ENCODE measurements around the gene CCDC170. TPM values are rescaled to one million over a fixed set of nuclear protein-coding genes. Genes with fewer than 3 reads are reported as not detected.

CCDC170 gene
- total and polyA plus RNA-seq, 9 of the 15 experiments (the other 6 are each of a cell fraction or from before 2014, with no cell fraction given), result 0.01 to 0.18 (median 0.05) TPM; not detected in 6

DNA sequence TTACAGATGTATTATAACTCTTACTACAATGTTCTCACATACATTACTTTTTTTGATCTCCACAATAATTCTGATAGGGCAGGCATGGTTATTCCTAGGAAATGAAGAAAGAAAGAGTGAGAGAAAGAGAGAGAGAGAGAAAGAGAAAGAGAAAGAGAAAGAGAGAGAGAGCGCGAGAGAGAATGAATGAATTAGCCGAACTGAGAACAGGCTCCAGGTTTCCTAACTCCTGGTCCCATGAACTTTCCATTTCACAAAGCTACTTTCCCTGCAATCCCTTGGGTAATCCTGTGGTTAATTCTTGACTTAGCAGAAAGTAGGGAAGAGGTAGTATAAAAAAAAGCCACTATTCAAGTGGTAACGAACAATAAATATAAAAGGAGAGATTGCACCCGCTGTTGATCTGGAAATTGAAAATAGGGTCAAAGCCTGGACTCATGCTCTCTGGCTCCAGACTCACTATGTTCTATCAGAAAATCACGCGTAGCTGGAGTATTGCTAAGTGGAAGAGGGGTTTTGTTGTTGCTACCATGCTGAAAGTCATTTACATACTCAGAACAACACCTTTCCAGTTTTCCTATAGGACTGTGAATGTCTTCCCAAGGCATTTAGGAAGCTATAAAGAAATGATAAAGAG is 131.2 kb downstream of the CCDC170 start:
- no peaks in the 10 kb centered on the region for H3K9me3 ChIP-seq (replicated peaks; ENCODE audit: control insufficient read depth, insufficient read depth, low read depth, low read length)
- no peak overlapping the region for H3K4me3 ChIP-seq
- no TSS peak for BruUV-seq (replicated peaks)
- DNase-seq (ENCODE audit: extremely low read depth in 1 of 4, low spot score in 3 of 4) (no peak), FAIRE-seq (no peak), ATAC-seq (no peak)
- H2AFZ ChIP-seq (ENCODE audit: low read depth, low read length), result no peak overlapping the region
- 0% methylated on average over 7 of the region's 7 CpGs for WGBS (ENCODE audit: insufficient coverage, low coverage, missing lambda C conversion rate)
- H3K36me3 ChIP-seq (ENCODE audit: control insufficient read depth, insufficient read depth, low read length), result no peaks in the 10 kb centered on the region
- ChIA-PET CTCF (ENCODE audit: low intra/inter-chr PET ratio) (no interaction called here), POLR2A (no interaction called here)
- no peak overlapping the region for H3K9ac ChIP-seq (ENCODE audit: insufficient read depth in 1 of 2, low read depth in 2 of 2, low read length in 2 of 2)
- intact Hi-C loops (cut with micrococcal nuclease) (no loop called here), in situ Hi-C loops (cut with MboI) (no loop called here)
- H4K20me1 ChIP-seq (replicated peaks; ENCODE audit: control insufficient read depth, insufficient read depth, low read length), result no peaks in the 10 kb centered on the region
- no peak for TF ChIP-seq CHD2 (IDR thresholded peaks at IDR 0.05; ENCODE audit: low read depth, low read length)
- no peak for TF ChIP-seq LCOR (CRISPR knock-in tag; IDR thresholded peaks at IDR 0.05)
- TF ChIP-seq, protein P1, sequence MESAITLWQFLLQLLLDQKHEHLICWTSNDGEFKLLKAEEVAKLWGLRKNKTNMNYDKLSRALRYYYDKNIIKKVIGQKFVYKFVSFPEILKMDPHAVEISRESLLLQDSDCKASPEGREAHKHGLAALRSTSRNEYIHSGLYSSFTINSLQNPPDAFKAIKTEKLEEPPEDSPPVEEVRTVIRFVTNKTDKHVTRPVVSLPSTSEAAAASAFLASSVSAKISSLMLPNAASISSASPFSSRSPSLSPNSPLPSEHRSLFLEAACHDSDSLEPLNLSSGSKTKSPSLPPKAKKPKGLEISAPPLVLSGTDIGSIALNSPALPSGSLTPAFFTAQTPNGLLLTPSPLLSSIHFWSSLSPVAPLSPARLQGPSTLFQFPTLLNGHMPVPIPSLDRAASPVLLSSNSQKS (CRISPR knock-in tag; IDR thresholded peaks at IDR 0.05), result no peak
- TF ChIP-seq CBFA2T3 (IDR thresholded peaks at IDR 0.05), result no peak
- no peak for TF ChIP-seq GATAD2B (IDR thresholded peaks at IDR 0.05; ENCODE audit: borderline replicate concordance)
- TF ChIP-seq SMAD1 (IDR thresholded peaks at IDR 0.05; ENCODE audit: low read depth, low read length, partially characterized antibody), result no peak
- no peak for TF ChIP-seq SP1 (CRISPR knock-in tag; IDR thresholded peaks at IDR 0.05)
- no peak for TF ChIP-seq STAT6 (CRISPR knock-in tag; IDR thresholded peaks at IDR 0.05)
- TF ChIP-seq ZNF282 (CRISPR knock-in tag; IDR thresholded peaks at IDR 0.05), result no peak
- no peak for TF ChIP-seq ZNF24 (IDR thresholded peaks at IDR 0.05)
- TF ChIP-seq MTA1 (IDR thresholded peaks at IDR 0.05; ENCODE audit: borderline replicate concordance), result no peak
- TF ChIP-seq, protein P2, sequence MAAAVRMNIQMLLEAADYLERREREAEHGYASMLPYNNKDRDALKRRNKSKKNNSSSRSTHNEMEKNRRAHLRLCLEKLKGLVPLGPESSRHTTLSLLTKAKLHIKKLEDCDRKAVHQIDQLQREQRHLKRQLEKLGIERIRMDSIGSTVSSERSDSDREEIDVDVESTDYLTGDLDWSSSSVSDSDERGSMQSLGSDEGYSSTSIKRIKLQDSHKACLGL (CRISPR knock-in tag; IDR thresholded peaks at IDR 0.05; ENCODE audit: borderline replicate concordance, poor library complexity, severe bottlenecking), result no peak
- H3K4me1 ChIP-seq (replicated peaks in 1 of 2; ENCODE audit: control insufficient read depth in 2 of 2, insufficient read depth in 2 of 2, low read length in 2 of 2), result no peaks in the 10 kb centered on the region
- H3K9me1 ChIP-seq (ENCODE audit: control insufficient read depth, insufficient read depth, low read length), result no peaks in the 10 kb centered on the region
- H3K27me3 ChIP-seq (ENCODE audit: control insufficient read depth in 2 of 2, insufficient read depth in 2 of 2, low read length in 2 of 2), result no peaks in the 10 kb centered on the region
- H3K27ac ChIP-seq (ENCODE audit: extremely low read depth, low read depth, low read length), result no peak overlapping the region
- H3K79me2 ChIP-seq (ENCODE audit: control insufficient read depth, insufficient read depth, low read length), result no peaks in the 10 kb centered on the region
- H3K4me2 ChIP-seq (ENCODE audit: insufficient read depth, low read length), result no peak overlapping the region
